Esophagus squamous epithelium (tissue), 5 donors: ENCODE data around the gene DOCK2. TPM values are rescaled to one million over a fixed set of nuclear protein-coding genes. Genes with fewer than 3 reads are reported as not detected.

Source experiments
- DNase-seq: peaks from one replicate; lab custom pipeline; 2025; lab: John Stamatoyannopoulos, UW
- H3K27ac ChIP-seq, 4 donors: fragments of 200-600 bp; sonication (generic); one replicate each; pipeline ENCODE4 v1.5.1; 2016 to 2019; ENCODE audit warnings: mild to moderate bottlenecking in 1 of 4
- H3K27me3 ChIP-seq, 4 donors: fragments of 200-600 bp; sonication (generic); 1 replicate in 3 of 4; 2 replicates in 1 of 4; pipeline versions ENCODE4 v1.5.1 to v1.6.0; 2017 to 2021; ENCODE audit warnings: antibody characterized with exemption in 1 of 4
- H3K36me3 ChIP-seq, 3 donors: fragments of 200-600 bp; sonication (generic); one replicate each; pipeline ENCODE4 v1.5.1; 2016 to 2019
- H3K4me1 ChIP-seq, 3 donors: fragments of 200-600 bp; sonication (generic); one replicate each; pipeline ENCODE4 v1.5.1; 2017 to 2019
- H3K4me3 ChIP-seq, 4 donors: fragments of 200-600 bp; sonication (generic); 1 replicate in 3 of 4; 2 replicates in 1 of 4; pipeline ENCODE4 v1.5.1; 2016 to 2019; ENCODE audit warnings: mild to moderate bottlenecking in 2 of 4, moderate library complexity in 1 of 4
- H3K9me3 ChIP-seq, 3 donors: fragments of 200-600 bp; sonication (generic); one replicate each; pipeline ENCODE4 v1.5.1; 2016 to 2019
- CTCF ChIP-seq, 6 experiments: fragments of 450-650 bp in 4 of 6; fragments of 200-600 bp in 2 of 6; sonication (generic) in 2 of 6; IDR thresholded peaks; one replicate each; pipeline ENCODE4 v1.5.1; 2016 to 2019; ENCODE audit warnings: antibody characterized with exemption in 6 of 6, mild to moderate bottlenecking in 4 of 6, moderate library complexity in 4 of 6
- POLR2A ChIP-seq, 4 donors: fragments of 450-650 bp; IDR thresholded peaks; one replicate each; pipeline ENCODE4 v1.6.1; 2017; ENCODE audit warnings: antibody characterized with exemption in 4 of 4, mild to moderate bottlenecking in 4 of 4, moderate library complexity in 3 of 4
- WGBS, 2 donors: methylation state at CpG; one replicate each; pipeline ENCODE4 v1.1.5; 2018; 5-methylcytosine and 5-hydroxymethylcytosine counted together
- intact Hi-C: fragments of 100-400 bp; cut with DNase I; formaldehyde crosslinking; loops from one replicate; pipeline ENCODE4 v1.15.0; 2022
- total RNA-seq, 4 donors: library from RNA; depleted of rRNA; stranded (reverse); fragments of >200 nt; gene quantifications; one replicate each; pipeline ENCODE4 v1.1.0, GENCODE V29; 2016
- donor health status: DM: yes; HTN: yes; CAD: no.

DOCK2 gene
- total RNA-seq, 4 donors from 2014 or later, result 4.1 to 14.5 (median 10.0) TPM

- Histone ChIP-seq H3K4me1 (no peaks in the 10 kb centered on the region), H3K4me3 (no peak overlapping the region), H3K9me3 (no peaks in the 10 kb centered on the region), H3K27me3 (no peaks in the 10 kb centered on the region), H3K27ac (no peak overlapping the region), H3K36me3 (no peaks in the 10 kb centered on the region)
- no peak for DNase-seq
- intact Hi-C loops, result no loop called here
- WGBS, 2 donors, result 77 to 86% methylated on average over 4 of the region's 4 CpGs
- TF ChIP-seq CTCF (IDR thresholded peaks at IDR 0.05), result no peak
- no peak for TF ChIP-seq POLR2A (IDR thresholded peaks at IDR 0.05)
Observed at GRCh38 chr5:169798906-169799660, 162.0 kb downstream of the DOCK2 start.

- intact Hi-C loops, result no loop called here
- H3K27ac ChIP-seq, result no peak overlapping the region
- 32 to 40% methylated on average over 3 to 6 of the region's 6 CpGs for WGBS, 2 donors
- TF ChIP-seq POLR2A (IDR thresholded peaks at IDR 0.05) (no peak), CTCF (IDR thresholded peaks at IDR 0.05) (no peak)
- no peak overlapping the region for H3K4me3 ChIP-seq
- no peaks in the 10 kb centered on the region for H3K4me1 ChIP-seq
- no peak for DNase-seq
- no peaks in the 10 kb centered on the region for H3K27me3 ChIP-seq
- no peaks in the 10 kb centered on the region for H3K36me3 ChIP-seq
- H3K9me3 ChIP-seq, result no peaks in the 10 kb centered on the region
Observed at GRCh38 chr5:169801324-169801777, 164.3 kb downstream of the DOCK2 start.

GRCh38 chr5:169801781-169802180 is 164.7 kb downstream of the DOCK2 start:
- DNase-seq, result no peak
- 65 to 75% methylated on average over 2 of the region's 2 CpGs for WGBS, 2 donors
- intact Hi-C loops, result no loop called here

DNA sequence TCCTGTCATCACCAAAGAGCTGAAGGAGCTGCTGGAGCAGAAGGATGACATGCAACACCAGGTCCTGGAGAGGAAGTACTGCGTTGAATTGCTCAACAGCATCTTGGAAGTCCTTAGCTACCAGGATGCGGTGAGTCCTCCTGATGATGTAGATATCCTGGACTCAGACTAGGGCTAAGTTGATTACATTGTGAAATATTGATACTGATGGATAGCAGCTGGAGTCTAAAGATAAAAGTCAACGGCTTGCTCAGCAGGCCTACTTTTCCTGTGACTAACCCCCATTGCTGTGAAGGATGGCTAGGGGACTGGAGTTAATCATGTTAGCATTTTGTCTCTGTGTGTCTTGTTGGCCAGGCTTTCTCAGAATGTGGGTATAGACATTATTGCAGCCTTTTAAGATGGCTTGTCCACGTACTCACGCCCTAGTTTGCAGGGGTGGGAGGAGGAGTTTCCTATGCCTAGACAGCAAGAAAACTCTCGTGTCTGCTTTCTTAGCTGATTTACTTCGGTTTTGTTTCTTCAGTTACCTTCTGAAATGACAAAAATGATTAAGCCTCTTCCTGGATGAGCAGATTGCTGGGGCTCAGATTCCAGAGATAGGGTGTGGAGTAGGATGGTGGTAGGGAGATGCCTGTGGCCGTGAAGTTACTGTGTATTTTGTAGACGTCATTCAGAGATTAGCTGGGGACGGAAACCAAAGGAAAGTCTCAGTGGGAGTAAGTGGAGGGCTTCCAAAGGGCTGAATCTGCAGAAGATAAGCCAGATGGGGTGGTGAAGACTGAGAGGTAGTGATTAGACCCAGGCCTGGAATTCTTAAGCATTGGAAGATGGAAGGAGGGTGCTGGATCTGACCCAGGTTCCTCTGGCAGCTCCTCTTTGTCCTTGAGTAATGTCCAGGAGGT is 166.3 kb downstream of the DOCK2 start:
- Histone ChIP-seq H3K36me3 (no peaks in the 10 kb centered on the region), H3K4me1 (no peaks in the 10 kb centered on the region), H3K9me3 (no peaks in the 10 kb centered on the region), H3K27ac (peak overlapping the region in 2 of 4 donors; percentile 1 to 25), H3K4me3 (no peak overlapping the region), H3K27me3 (peaks cover 0 to 5% (median 0%) of the 10 kb centered on the region in 4 donors)
- WGBS, 2 donors, result 38 to 39% methylated on average over 10 of the region's 10 CpGs
- intact Hi-C loops, result no loop called here
- no peak for DNase-seq
- TF ChIP-seq POLR2A (IDR thresholded peaks at IDR 0.05) (no peak), CTCF (IDR thresholded peaks at IDR 0.05) (no peak)

More at GRCh38 chr5:169801781-169802180, 164.7 kb downstream of the DOCK2 start:
- H3K9me3 ChIP-seq, result no peaks in the 10 kb centered on the region
- no peaks in the 10 kb centered on the region for H3K36me3 ChIP-seq
- no peak overlapping the region for H3K27ac ChIP-seq
- no peaks in the 10 kb centered on the region for H3K4me1 ChIP-seq
- peaks cover 0 to 3% (median 0%) of the 10 kb centered on the region in 4 donors for H3K27me3 ChIP-seq
- no peak overlapping the region for H3K4me3 ChIP-seq
- TF ChIP-seq CTCF (IDR thresholded peaks at IDR 0.05), result no peak
- TF ChIP-seq POLR2A (IDR thresholded peaks at IDR 0.05), result no peak
